Endothelial cell of umbilical vein (primary cell): Measurements from ENCODE around the gene ICA1L. TPM values are rescaled to one million over a fixed set of nuclear protein-coding genes. Genes with fewer than 3 reads are reported as not detected.

Experiments used
- BruUV-seq: library from RNA; stranded (reverse); fragments of 400-500 nt; replicated peaks from 2 replicates; lab custom pipeline; 2021; lab: Mats Ljungman, UMichigan
- CTCF ChIA-PET: fragments of 300-600, 350-600 bp; sonication (Branson Sonifier 250); formaldehyde crosslinking; loops from one replicate; lab custom pipeline; 2021; ENCODE audit warnings: antibody characterized with exemption, inconsistent platforms; lab: Charles Lee
- POLR2A ChIA-PET: fragments of 300-600, 350-600 bp; sonication (Branson Sonifier 250); formaldehyde crosslinking; loops from one replicate; lab custom pipeline; 2021; ENCODE audit warnings: antibody characterized with exemption, inconsistent platforms; lab: Charles Lee
- DNase-seq: peaks from one replicate; pipeline ENCODE4 v3.0.0-alpha.2; 2011; ENCODE audit warnings: low read depth, low spot score
- FAIRE-seq: peaks from 2 replicates; lab custom pipeline; 2011; peaks lifted over from hg19 to GRCh38; lab: Jason Lieb, UNC
- H2AFZ ChIP-seq: 2 replicates; pipeline ENCODE4 v1.6.0; 2012; ENCODE audit warnings: low read depth, low read length, control low read depth, inconsistent platforms
- H3K27ac ChIP-seq: 2 replicates; pipeline ENCODE4 v1.5.1; 2011; ENCODE audit warnings: low read depth, mild to moderate bottlenecking, control low read depth, low read length, moderate library complexity; ENCODE audit not compliant: insufficient read depth
- H3K27me3 ChIP-seq, 2 experiments: 2 replicates each; pipeline versions ENCODE4 v1.6.0 to v1.6.1; 2011; ENCODE audit warnings: low read length in 2 of 2, mixed read lengths in 1 of 2; ENCODE audit not compliant: control insufficient read depth in 2 of 2, insufficient read depth in 2 of 2
- H3K36me3 ChIP-seq, 2 experiments: 2 replicates in 1 of 2; 3 replicates in 1 of 2; pipeline ENCODE4 v1.5.1; 2011; ENCODE audit warnings: low read length in 2 of 2, mild to moderate bottlenecking in 1 of 2, moderate library complexity in 1 of 2; ENCODE audit not compliant: control insufficient read depth in 2 of 2, insufficient read depth in 2 of 2; ENCODE audit errors: extremely low read depth in 1 of 2
- H3K4me1 ChIP-seq: 3 replicates; pipeline ENCODE4 v1.5.1; 2011; ENCODE audit warnings: mild to moderate bottlenecking, low read length; ENCODE audit not compliant: control insufficient read depth, insufficient read depth; ENCODE audit errors: extremely low read depth
- H3K4me2 ChIP-seq: 2 replicates; pipeline ENCODE4 v1.6.1; 2011; ENCODE audit warnings: low read length, control low read depth, mixed read lengths; ENCODE audit not compliant: insufficient read depth
- H3K4me3 ChIP-seq, 3 experiments: fragments of 200-600 bp in 1 of 3; sonication (generic), shearing (Covaris generic) in 1 of 3; replicated peaks in 1 of 3; 2 replicates each; pipeline ENCODE4 v1.5.1; 2011 to 2016; ENCODE audit warnings: control low read depth in 3 of 3, low read length in 3 of 3, mild to moderate bottlenecking in 2 of 3, inconsistent platforms in 1 of 3, low read depth in 1 of 3, moderate library complexity in 1 of 3; ENCODE audit not compliant: insufficient read depth in 1 of 3
- H3K79me2 ChIP-seq: 2 replicates; pipeline ENCODE4 v1.6.0; 2012; ENCODE audit warnings: low read length, inconsistent platforms; ENCODE audit not compliant: control insufficient read depth, insufficient read depth
- H3K9ac ChIP-seq: replicated peaks from 2 replicates; pipeline ENCODE3; 2011; ENCODE audit warnings: low read length, control low read depth; ENCODE audit not compliant: insufficient read depth; ENCODE audit errors: extremely low read depth
- H3K9me1 ChIP-seq: replicated peaks from 3 replicates; pipeline ENCODE4 v1.6.0; 2011; ENCODE audit warnings: mild to moderate bottlenecking, low read length; ENCODE audit not compliant: control insufficient read depth, insufficient read depth; ENCODE audit errors: extremely low read depth
- H3K9me3 ChIP-seq: replicated peaks from 2 replicates; pipeline ENCODE4 v1.5.1; 2012; ENCODE audit warnings: low read length, inconsistent platforms; ENCODE audit not compliant: control insufficient read depth, insufficient read depth
- H4K20me1 ChIP-seq: replicated peaks from 2 replicates; pipeline ENCODE3; 2011; ENCODE audit warnings: mild to moderate bottlenecking, low read length; ENCODE audit not compliant: control insufficient read depth, insufficient read depth; ENCODE audit errors: extremely low read depth
- CTCF ChIP-seq, 2 donors: IDR thresholded peaks; 1 replicate in 1 of 2; 2 replicates in 1 of 2; pipeline ENCODE4 v1.5.1; 2011; ENCODE audit warnings: low read length in 2 of 2, mild to moderate bottlenecking in 2 of 2, moderate library complexity in 2 of 2, control low read depth in 1 of 2, inconsistent platforms in 1 of 2, low read depth in 1 of 2; ENCODE audit not compliant: insufficient read depth in 1 of 2; ENCODE audit errors: extremely low read depth in 1 of 2
- EZH2 ChIP-seq: IDR thresholded peaks from 2 replicates; pipeline ENCODE4 v1.6.1; 2012; ENCODE audit warnings: borderline replicate concordance, low read depth, mild to moderate bottlenecking, moderate library complexity, low read length, inconsistent platforms; ENCODE audit not compliant: severe bottlenecking
- FOS ChIP-seq: IDR thresholded peaks from 2 replicates; pipeline ENCODE4 v1.6.1; 2011; ENCODE audit warnings: mild to moderate bottlenecking, low read length, moderate library complexity, borderline replicate concordance; ENCODE audit not compliant: insufficient read depth
- GATA2 ChIP-seq: IDR thresholded peaks from 2 replicates; pipeline ENCODE4 v1.7.0; 2011; ENCODE audit warnings: low read depth, mild to moderate bottlenecking, moderate library complexity, mixed read lengths, low read length; ENCODE audit not compliant: insufficient read length, insufficient read depth
- JUN ChIP-seq: IDR thresholded peaks from 2 replicates; pipeline ENCODE4 v1.6.1; 2011; ENCODE audit warnings: borderline replicate concordance, low read depth; ENCODE audit not compliant: insufficient read length, insufficient read depth
- MYC ChIP-seq: IDR thresholded peaks from one replicate; pipeline ENCODE4 v1.6.1; 2011; ENCODE audit warnings: mild to moderate bottlenecking, low read depth, low read length
- POLR2A ChIP-seq: IDR thresholded peaks from 2 replicates; pipeline ENCODE4 v1.6.1; 2012; ENCODE audit warnings: low read depth, mild to moderate bottlenecking, control low read depth, low read length
- dilution Hi-C: fragments of 300-500 bp; cut with MboI; formaldehyde crosslinking; loops from one replicate; pipeline ENCODE4 v1.15.0; 2019; ENCODE audit warnings: low sequenced_read_pairs; ENCODE audit not compliant: extremely low pct_ligation_motif_present
- intact Hi-C: fragments of 100-400 bp; cut with micrococcal nuclease; formaldehyde crosslinking; loops from one replicate; pipeline ENCODE4 v1.10.0; 2022
- polyA plus RNA-seq, 4 experiments: library from polyadenylated mRNA; depleted of rRNA in 3 of 4; stranded (reverse) in 3 of 4; unstranded in 1 of 4; fragments of >200 nt; gene quantifications; 2 replicates each; pipeline versions ENCODE4 v1.2.1 to v1.2.3, GENCODE V29; 2011 to 2012; ENCODE audit warnings: missing spikeins in 1 of 4
- total RNA-seq: library from RNA; stranded (reverse); gene quantifications from 2 replicates; pipeline ENCODE4 v1.2.3, GENCODE V29; 2021

Gene ICA1L
- total and polyA plus RNA-seq, 2 donors (not counting 3 experiments of a cell fraction or from before 2014, with no cell fraction given), result 1.6 to 3.7 TPM

GRCh38 chr2:202762556-202762955 is 109.0 kb downstream of the ICA1L start:
- FAIRE-seq, result no peak
- intact Hi-C loops (no loop called here), dilution Hi-C loops (no loop called here)
- ChIA-PET POLR2A (no interaction called here), CTCF (no interaction called here)
- TF ChIP-seq JUN (no peak), FOS (no peak), MYC (no peak), CTCF (IDR thresholded peaks at IDR 0.05; ENCODE audit: extremely low read depth in 1 of 2, insufficient read depth in 1 of 2, low read depth in 1 of 2, low read length in 2 of 2) (no peak), POLR2A (no peak)
- Histone ChIP-seq H3K79me2 (no peaks in the 10 kb centered on the region), H3K36me3 (peaks cover 0 to 3% of the 10 kb centered on the region in 2 experiments), H3K9me1 (no peaks in the 10 kb centered on the region), H3K27me3 (no peaks in the 10 kb centered on the region), H3K4me3 (no peak overlapping the region), H3K27ac (no peak overlapping the region), H3K4me2 (no peak overlapping the region), H3K9ac (no peak overlapping the region), H2AFZ (no peak overlapping the region), H4K20me1 (no peaks in the 10 kb centered on the region), H3K9me3 (no peaks in the 10 kb centered on the region), H3K4me1 (no peaks in the 10 kb centered on the region)
- DNase-seq, result no peak
- BruUV-seq, result no TSS peak

GRCh38 chr2:202760848-202761247 is 110.7 kb downstream of the ICA1L start:
- H3K27me3 ChIP-seq, result no peaks in the 10 kb centered on the region
- CTCF ChIA-PET, result interaction anchor here (1.2 kb wide), 1 partner anchor 26 kb away, joined by 3 read pairs; no protein-coding TSS in a partner anchor

More at GRCh38 chr2:202760848-202761247, 110.7 kb downstream of the ICA1L start:
- H3K4me2 ChIP-seq, result no peak overlapping the region
- TF ChIP-seq CTCF (IDR thresholded peaks at IDR 0.05; ENCODE audit: extremely low read depth in 1 of 2, insufficient read depth in 1 of 2, low read depth in 1 of 2, low read length in 2 of 2) (no peak), POLR2A (no peak), EZH2 (no peak), GATA2 (no peak), JUN (no peak), FOS (no peak)
- H2AFZ ChIP-seq, result no peak overlapping the region
- DNase-seq (no peak), FAIRE-seq (no peak)
- no peak overlapping the region for H3K27ac ChIP-seq
- no peak overlapping the region for H3K9ac ChIP-seq
- peaks cover 0 to 3% of the 10 kb centered on the region in 2 experiments for H3K36me3 ChIP-seq
- H3K79me2 ChIP-seq, result no peaks in the 10 kb centered on the region
- H3K4me3 ChIP-seq, result no peak overlapping the region
- POLR2A ChIA-PET, result no interaction called here
- H4K20me1 ChIP-seq, result no peaks in the 10 kb centered on the region
- no TSS peak for BruUV-seq
- no peaks in the 10 kb centered on the region for H3K9me1 ChIP-seq
- intact Hi-C loops, result no loop called here
- no peaks in the 10 kb centered on the region for H3K9me3 ChIP-seq
- no peaks in the 10 kb centered on the region for H3K4me1 ChIP-seq
- dilution Hi-C loops, result no loop called here
